Mucosa of descending colon (tissue), 3 donors: ENCODE measurements around the gene RPS19BP1. TPM values are rescaled to one million over a fixed set of nuclear protein-coding genes. Genes with fewer than 3 reads are reported as not detected.

ENCODE experiments used
- ATAC-seq: fragments of 200-7000 bp; cut with Tn5 transposase; one replicate; pipeline ENCODE4 v1.9.1; 2020; ENCODE audit warnings: mild to moderate bottlenecking, moderate library complexity
- DNase-seq, 3 donors: peaks; one replicate each; pipeline ENCODE4 v3.0.0-alpha.2; 2020
- H3K36me3 ChIP-seq: fragments of 200-600 bp; one replicate; pipeline ENCODE4 v1.8.0; 2021; ENCODE audit warnings: low read depth, mild to moderate bottlenecking
- H3K4me1 ChIP-seq: fragments of 200-600 bp; one replicate; pipeline ENCODE4 v1.8.0; 2021; ENCODE audit warnings: low read depth, mild to moderate bottlenecking
- H3K4me3 ChIP-seq: fragments of 200-600 bp; one replicate; pipeline ENCODE4 v1.8.0; 2021; ENCODE audit warnings: mild to moderate bottlenecking
- H3K9me3 ChIP-seq: fragments of 200-600 bp; one replicate; pipeline ENCODE4 v1.8.0; 2021; ENCODE audit warnings: mild to moderate bottlenecking
- CTCF ChIP-seq: fragments of 200-600 bp; IDR thresholded peaks from one replicate; pipeline ENCODE4 v1.8.0; 2022; ENCODE audit warnings: antibody characterized with exemption, mild to moderate bottlenecking
- intact Hi-C, 2 donors: fragments of 100-400 bp; cut with DNase I in 1 of 2; cut with micrococcal nuclease in 1 of 2; formaldehyde crosslinking; loops; one replicate each; pipeline versions ENCODE4 v1.11.0 to v1.11.1; 2022; cut with DNase I, micrococcal nuclease
- total RNA-seq, 3 donors: library from RNA; stranded (reverse); fragmentation: NEBNext Ultra II Directional in 2 of 3; extraction: Animal tissue kit (Norgen Biotek cat#: 25700) in 2 of 3; gene quantifications; one replicate each; pipeline versions ENCODE4 v1.2.1 to v1.2.4, GENCODE V29; 2021 to 2023
- donor health status: DM: no; HTN: no; CAD: no; lungs with moderate emphysema.
- donor health status: DM: no; HTN: no; CAD: no.
- donor health status: DM: no; HTN: yes; CAD: no.

RPS19BP1 gene
- total RNA-seq, 3 donors from 2014 or later, result 59.1 to 77.7 (median 61.2) TPM

GRCh38 chr22:39520226-39521105 lies 12.1 kb downstream of the RPS19BP1 start, which contains the start of gene ATF4:
Gene ATF4, plus strand, starts transcription at chr22:39520562. Its CDS starts 884 bp downstream, at chr22:39521446.
- no peaks in the 10 kb centered on the region for H3K9me3 ChIP-seq
- DNase-seq, result peak; percentile 93 to 97 (median 94)
- TF ChIP-seq CTCF, result no peak
- intact Hi-C loops, result no loop called here
- peaks cover 34% of the 10 kb centered on the region for H3K4me1 ChIP-seq
- ATAC-seq, result peak; percentile 71
- peak within 1 kb of the TSS; percentile 100 for H3K4me3 ChIP-seq
- peaks cover 6% of the 10 kb centered on the region for H3K36me3 ChIP-seq

- Histone ChIP-seq H3K4me1 (peaks cover 30% of the 10 kb centered on the region), H3K36me3 (peaks cover 6% of the 10 kb centered on the region), H3K4me3 (peak overlapping the region; percentile 100), H3K9me3 (no peaks in the 10 kb centered on the region)
- no peak for TF ChIP-seq CTCF
- ATAC-seq (peak; percentile 85), DNase-seq (peak; percentile 97 to 99 (median 98))
- intact Hi-C loops, result no loop called here
Measured at GRCh38 chr22:39519681-39520225, 12.8 kb downstream of the RPS19BP1 start.

GRCh38 chr22:39518996-39519680 lies 13.4 kb downstream of the RPS19BP1 start:
- H3K36me3 ChIP-seq, result peaks cover under 1% of the 10 kb centered on the region

GRCh38 chr22:39518144-39518786 lies 14.3 kb downstream of the RPS19BP1 start:
- TF ChIP-seq CTCF, result no peak
- ATAC-seq (no peak), DNase-seq (no peak)
- Histone ChIP-seq H3K9me3 (no peaks in the 10 kb centered on the region), H3K4me3 (no peak overlapping the region), H3K4me1 (peaks cover 25% of the 10 kb centered on the region), H3K36me3 (no peaks in the 10 kb centered on the region)
- intact Hi-C loops, result no loop called here

More at GRCh38 chr22:39518996-39519680, 13.4 kb downstream of the RPS19BP1 start:
- TF ChIP-seq CTCF, result no peak
- DNase-seq (no peak), ATAC-seq (peak; percentile 4)
- intact Hi-C loops, result no loop called here
- H3K4me1 ChIP-seq, result peaks cover 30% of the 10 kb centered on the region
- no peaks in the 10 kb centered on the region for H3K9me3 ChIP-seq
- H3K4me3 ChIP-seq, result peak overlapping the region; percentile 100

GRCh38 chr22:39517470-39517869 lies 15.1 kb downstream of the RPS19BP1 start:
- no peak for TF ChIP-seq CTCF
- DNase-seq (no peak), ATAC-seq (no peak)
- Histone ChIP-seq H3K4me1 (peaks cover 17% of the 10 kb centered on the region), H3K4me3 (no peak overlapping the region), H3K9me3 (no peaks in the 10 kb centered on the region), H3K36me3 (no peaks in the 10 kb centered on the region)
- intact Hi-C loops, result no loop called here
